NT2/D1 (cell line): ENCODE measurements around the gene PLEKHH1.
A peak's percentile ranks its signal among the peaks of the same experiment; 100 is the strongest.

Source experiments
- DNase-seq: peaks from one replicate; pipeline ENCODE4 v3.0.0-alpha.2; 2011; ENCODE audit warnings: low read depth, low spot score
- H3K27me3 ChIP-seq: 2 replicates; pipeline ENCODE4 v1.6.0; 2011; ENCODE audit warnings: mild to moderate bottlenecking; ENCODE audit not compliant: insufficient read length, insufficient read depth
- H3K36me3 ChIP-seq: 2 replicates; pipeline ENCODE4 v1.6.1; 2011; ENCODE audit warnings: mild to moderate bottlenecking, low read length, mixed read lengths; ENCODE audit not compliant: insufficient read depth, insufficient read length
- H3K4me1 ChIP-seq: 2 replicates; pipeline ENCODE4 v1.5.1; 2011; ENCODE audit not compliant: insufficient read depth, insufficient read length
- H3K4me3 ChIP-seq: 2 replicates; pipeline ENCODE4 v1.5.1; 2011; ENCODE audit warnings: low read depth; ENCODE audit not compliant: insufficient read length
- H3K9ac ChIP-seq: 2 replicates; pipeline ENCODE4 v1.6.0; 2011; ENCODE audit warnings: low read depth; ENCODE audit not compliant: insufficient read length
- H3K9me3 ChIP-seq: 2 replicates; pipeline ENCODE4 v1.5.1; 2011; ENCODE audit warnings: mild to moderate bottlenecking, low read length; ENCODE audit not compliant: insufficient read depth
- SUZ12 ChIP-seq: IDR thresholded peaks from 2 replicates; pipeline ENCODE4 v1.6.1; 2011; ENCODE audit not compliant: insufficient read length, insufficient read depth; ENCODE audit errors: extremely low read depth
- YY1 ChIP-seq: IDR thresholded peaks from 2 replicates; pipeline ENCODE4 v1.6.1; 2011; ENCODE audit not compliant: insufficient read length, insufficient read depth
- ZNF274 ChIP-seq: IDR thresholded peaks from 2 replicates; pipeline ENCODE4 v1.6.1; 2011; ENCODE audit warnings: mild to moderate bottlenecking, low read depth, low read length

Gene PLEKHH1

GRCh38 chr14:67526181-67526580, 6.9 kb upstream of the PLEKHH1 start:
- TF ChIP-seq ZNF274 (no peak), YY1 (no peak), SUZ12 (no peak)
- no peak overlapping the region for H3K4me3 ChIP-seq
- no peaks in the 10 kb centered on the region for H3K4me1 ChIP-seq
- H3K27me3 ChIP-seq: no peaks in the 10 kb centered on the region
- no peaks in the 10 kb centered on the region for H3K9me3 ChIP-seq
- DNase-seq: no peak
- no peak overlapping the region for H3K9ac ChIP-seq
- H3K36me3 ChIP-seq: no peaks in the 10 kb centered on the region

- Histone ChIP-seq H3K4me1 (no peaks in the 10 kb centered on the region), H3K9me3 (no peaks in the 10 kb centered on the region), H3K27me3 (no peaks in the 10 kb centered on the region), H3K9ac (no peak overlapping the region), H3K36me3 (no peaks in the 10 kb centered on the region), H3K4me3 (no peak overlapping the region)
- TF ChIP-seq ZNF274: no peak
- TF ChIP-seq SUZ12: no peak
- no peak for DNase-seq
These were observed 6.2 kb upstream of the PLEKHH1 start for GRCh38 chr14:67526676-67527459.

- no peak for DNase-seq
- no peaks in the 10 kb centered on the region for H3K36me3 ChIP-seq
- no peaks in the 10 kb centered on the region for H3K27me3 ChIP-seq
- H3K4me3 ChIP-seq: no peak overlapping the region
- no peaks in the 10 kb centered on the region for H3K4me1 ChIP-seq
- no peak overlapping the region for H3K9ac ChIP-seq
- H3K9me3 ChIP-seq: no peaks in the 10 kb centered on the region
- TF ChIP-seq SUZ12 (no peak), YY1 (no peak), ZNF274 (no peak)
These were observed 5.3 kb upstream of the PLEKHH1 start for GRCh38 chr14:67527756-67528155.

GRCh38 chr14:67528276-67528675, 4.8 kb upstream of the PLEKHH1 start:
- Histone ChIP-seq H3K9ac (no peak overlapping the region), H3K4me1 (no peaks in the 10 kb centered on the region), H3K4me3 (no peak overlapping the region), H3K9me3 (no peaks in the 10 kb centered on the region), H3K36me3 (no peaks in the 10 kb centered on the region), H3K27me3 (no peaks in the 10 kb centered on the region)
- TF ChIP-seq ZNF274: no peak
- no peak for TF ChIP-seq YY1
- TF ChIP-seq SUZ12: no peak
- DNase-seq: no peak

GRCh38 chr14:67529947-67530935, 2.8 kb upstream of the PLEKHH1 start:
- no peak for DNase-seq
- Histone ChIP-seq H3K4me3 (no peak overlapping the region), H3K4me1 (no peaks in the 10 kb centered on the region), H3K9me3 (no peaks in the 10 kb centered on the region), H3K27me3 (no peaks in the 10 kb centered on the region), H3K36me3 (no peaks in the 10 kb centered on the region), H3K9ac (no peak overlapping the region)
- TF ChIP-seq SUZ12 (no peak), ZNF274 (no peak), YY1 (no peak)

- DNase-seq: no peak
- no peaks in the 10 kb centered on the region for H3K27me3 ChIP-seq
- no peaks in the 10 kb centered on the region for H3K36me3 ChIP-seq
- H3K9ac ChIP-seq: peak overlapping the region; percentile 85
- TF ChIP-seq YY1 (no peak), ZNF274 (no peak), SUZ12 (no peak)
- no peaks in the 10 kb centered on the region for H3K9me3 ChIP-seq
- H3K4me3 ChIP-seq: peak overlapping the region; percentile 64
- H3K4me1 ChIP-seq: no peaks in the 10 kb centered on the region
These were observed 488 bp upstream of the PLEKHH1 start for GRCh38 chr14:67532606-67532997.

- Histone ChIP-seq H3K4me1 (no peaks in the 10 kb centered on the region), H3K36me3 (no peaks in the 10 kb centered on the region), H3K9ac (peak overlapping the region; percentile 85), H3K27me3 (no peaks in the 10 kb centered on the region), H3K9me3 (no peaks in the 10 kb centered on the region), H3K4me3 (peak overlapping the region; percentile 64)
- DNase-seq: no peak
- TF ChIP-seq YY1 (no peak), SUZ12 (no peak), ZNF274 (no peak)
These were observed 630 bp downstream of the PLEKHH1 start for GRCh38 chr14:67533754-67534085.
